HG03439 (cell line): ENCODE measurements around the gene SYNPR.
"Not testable (repeated sequence)": the region's sequence is repeated elsewhere in the genome, so short reads cannot be mapped to it uniquely, and the experiment has no call there.

Experiments used
- ATAC-seq: cut with Tn5 transposase; IDR thresholded peaks from one replicate; pipeline ENCODE4 v1.9.1; 2021; ENCODE audit warnings: mild to moderate bottlenecking, moderate library complexity; ENCODE audit not compliant: unreplicated experiment

The SYNPR gene

DNA sequence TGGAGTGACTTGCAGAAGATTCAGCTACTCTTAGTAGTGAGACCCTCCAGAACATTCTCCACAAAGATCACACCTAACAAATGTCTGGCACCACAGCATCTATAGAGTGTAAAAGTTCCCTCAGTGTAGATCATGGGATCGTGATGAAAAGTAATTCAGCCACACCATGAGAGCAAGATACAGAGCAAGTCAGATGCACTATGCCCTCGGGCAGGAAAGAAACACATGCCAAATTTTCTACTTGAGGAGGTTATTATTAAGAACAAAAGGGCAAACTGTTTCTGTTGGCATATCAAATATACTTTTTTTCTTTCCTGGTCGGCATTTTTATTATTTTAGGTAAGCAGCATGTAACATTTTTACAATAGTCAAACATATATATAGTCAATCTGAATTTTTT, 329.6 kb downstream of the SYNPR start:
- no peak for ATAC-seq

DNA sequence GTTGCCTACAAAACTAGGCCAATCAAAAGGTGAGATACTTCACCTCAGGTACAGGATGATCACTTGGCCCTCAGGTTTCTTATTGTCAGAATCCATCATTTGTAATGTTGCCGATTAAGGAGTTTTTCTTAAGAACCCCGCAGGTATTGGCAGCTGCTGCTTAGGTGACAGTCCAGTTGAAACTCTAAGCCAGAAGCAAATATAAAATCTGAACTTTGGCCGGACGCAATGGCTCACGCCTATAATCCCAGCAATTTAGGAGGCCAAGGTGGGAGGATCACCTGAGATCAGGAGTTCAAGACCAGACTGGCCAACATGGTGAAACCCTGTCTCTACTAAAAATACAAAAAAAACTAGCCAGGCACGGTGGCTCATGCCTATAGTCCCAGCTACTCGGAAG, 331.3 kb downstream of the SYNPR start:
- no peak for ATAC-seq

DNA sequence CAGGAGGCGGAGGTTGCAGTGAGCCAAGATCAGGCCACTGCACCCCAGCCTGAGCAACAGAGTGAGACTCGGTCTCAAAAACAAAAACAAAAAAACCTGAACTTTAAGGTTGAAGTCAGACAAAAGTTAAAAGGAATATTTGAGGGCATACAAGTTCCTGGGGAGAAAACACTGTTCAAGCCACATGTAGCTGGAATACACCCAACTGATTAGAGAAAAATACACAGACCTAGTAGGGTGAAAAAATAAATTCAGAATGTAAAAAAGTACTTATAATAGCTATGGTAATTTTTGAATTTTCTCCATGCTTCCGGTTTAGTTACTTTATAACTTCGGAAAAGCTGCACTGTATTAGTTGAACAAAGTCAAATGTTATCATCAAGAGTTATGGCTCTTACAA, 331.7 kb downstream of the SYNPR start:
- ATAC-seq = no peak

DNA sequence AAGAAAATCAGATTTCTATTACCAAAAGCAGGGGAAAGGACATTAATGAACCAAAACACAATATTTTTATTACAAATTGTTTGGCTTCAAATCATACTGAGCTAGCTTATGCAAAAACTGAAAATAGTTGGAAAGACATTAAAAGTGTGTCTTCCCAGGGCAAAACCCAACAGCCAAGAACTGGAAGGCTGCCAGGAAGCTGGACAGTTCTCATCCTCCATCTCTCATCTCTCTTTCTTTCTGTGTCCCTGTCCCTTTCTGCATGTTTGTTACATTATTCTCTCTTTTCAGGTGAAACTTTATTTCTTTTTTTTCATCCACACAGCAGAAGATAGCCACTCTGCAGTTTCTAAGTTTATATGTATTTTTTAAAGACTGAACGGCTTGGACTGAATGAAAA, 333.3 kb downstream of the SYNPR start:
- ATAC-seq = no peak

DNA sequence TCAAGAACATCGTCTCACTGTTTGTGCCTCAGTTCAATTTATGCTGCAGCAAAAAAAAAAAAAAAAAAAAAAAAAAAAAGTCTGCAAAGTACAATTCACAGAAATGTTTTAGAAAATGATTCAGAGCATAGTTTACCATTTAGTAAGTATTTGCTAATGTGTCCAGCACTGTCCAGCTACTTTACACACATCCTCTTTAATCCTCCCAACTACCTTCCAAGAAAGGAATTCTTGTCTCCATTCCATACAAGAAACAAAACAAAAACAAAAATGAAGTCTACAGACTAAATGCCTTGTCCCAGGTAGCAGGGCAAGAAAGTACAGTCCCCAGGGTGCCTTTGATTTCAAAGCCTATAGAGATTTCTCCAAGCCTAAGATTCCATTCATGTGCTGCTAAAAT, 335.5 kb downstream of the SYNPR start:
- ATAC-seq = no peak

DNA sequence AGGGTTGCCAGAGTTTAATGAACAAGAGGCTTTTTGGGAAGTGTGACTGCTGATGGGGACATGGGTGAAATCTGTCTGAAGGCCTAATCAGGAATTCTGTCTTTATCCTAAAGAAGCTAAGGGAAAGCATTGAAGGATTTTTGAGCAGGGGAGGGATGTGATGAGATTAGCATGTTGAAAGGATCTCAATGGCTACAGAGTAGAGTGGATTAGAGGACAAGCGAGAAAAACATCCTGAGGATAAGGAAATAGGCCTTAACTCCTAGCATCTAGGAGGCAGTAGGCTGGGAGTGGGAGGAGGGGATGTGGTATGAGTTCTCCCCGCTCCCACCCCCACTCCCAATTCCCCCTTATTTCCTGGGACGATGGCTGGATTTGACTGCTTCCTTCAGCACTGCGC, 339.3 kb downstream of the SYNPR start:
- no peak for ATAC-seq

DNA sequence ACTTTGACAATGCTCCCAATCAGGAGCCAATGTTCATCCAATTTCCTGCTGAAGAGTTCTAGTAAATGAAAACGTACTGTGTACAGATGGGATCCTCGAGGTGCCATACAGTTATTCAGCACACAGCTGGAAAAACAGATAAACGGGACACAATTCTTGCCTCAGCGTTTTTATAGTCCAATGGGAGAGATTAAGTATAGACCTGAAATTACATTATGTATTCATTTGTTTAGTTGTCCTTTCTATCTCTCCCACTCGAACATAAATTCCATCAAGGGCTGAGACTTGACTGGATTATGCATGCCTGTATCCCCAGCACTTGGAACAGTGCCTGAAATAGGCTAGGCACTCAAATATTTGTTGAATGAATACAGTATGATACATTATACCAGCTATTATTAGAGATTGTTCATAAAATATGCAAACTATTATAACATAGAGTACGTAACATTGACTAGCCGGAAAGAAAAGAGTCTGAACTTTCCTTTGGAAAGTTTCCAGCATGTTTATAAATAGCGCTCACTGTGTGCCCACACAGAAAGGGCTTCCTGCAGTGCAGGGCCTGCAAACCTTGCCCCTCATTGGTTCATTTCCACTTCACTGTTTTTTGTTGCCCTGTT, 346.9 kb downstream of the SYNPR start:
- ATAC-seq = no peak

DNA sequence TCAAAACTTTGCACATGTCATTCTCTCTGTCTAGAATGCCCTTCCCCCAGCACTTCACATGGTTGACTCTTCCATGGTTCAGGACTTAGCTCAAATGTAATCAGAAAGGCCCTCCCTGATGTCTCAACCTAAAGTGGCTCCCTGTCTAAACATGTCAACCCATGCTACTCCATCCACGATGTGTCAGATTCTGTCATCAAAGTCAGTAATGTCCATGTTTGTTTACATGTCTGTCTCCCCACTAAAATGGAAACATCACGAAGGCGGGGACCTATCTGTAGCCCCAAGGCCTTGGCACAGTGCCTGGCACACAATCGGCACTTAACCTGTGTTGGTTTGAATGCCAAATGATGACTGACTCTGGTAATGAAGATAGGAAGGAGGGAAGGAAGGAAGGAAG, 353.6 kb downstream of the SYNPR start:
- no peak for ATAC-seq

DNA sequence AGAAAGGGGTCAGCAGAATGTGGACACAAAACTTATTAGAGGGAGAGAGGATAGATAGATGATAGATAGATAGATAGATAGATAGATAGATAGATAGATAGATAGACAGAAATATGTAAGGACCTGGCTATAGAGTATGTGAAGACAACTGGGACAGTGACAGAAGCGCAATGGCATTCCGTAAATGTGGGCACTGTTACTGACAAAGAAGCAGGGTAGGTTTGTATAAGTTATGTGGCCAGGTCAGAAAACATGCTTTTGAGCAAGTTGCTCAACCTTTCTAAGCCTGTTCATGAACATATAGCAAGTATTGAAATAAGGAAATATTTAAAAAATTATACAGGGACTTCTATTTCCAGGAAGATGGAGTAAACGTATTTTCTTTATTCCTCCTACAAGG, 357.1 kb downstream of the SYNPR start:
- ATAC-seq = no peak

DNA sequence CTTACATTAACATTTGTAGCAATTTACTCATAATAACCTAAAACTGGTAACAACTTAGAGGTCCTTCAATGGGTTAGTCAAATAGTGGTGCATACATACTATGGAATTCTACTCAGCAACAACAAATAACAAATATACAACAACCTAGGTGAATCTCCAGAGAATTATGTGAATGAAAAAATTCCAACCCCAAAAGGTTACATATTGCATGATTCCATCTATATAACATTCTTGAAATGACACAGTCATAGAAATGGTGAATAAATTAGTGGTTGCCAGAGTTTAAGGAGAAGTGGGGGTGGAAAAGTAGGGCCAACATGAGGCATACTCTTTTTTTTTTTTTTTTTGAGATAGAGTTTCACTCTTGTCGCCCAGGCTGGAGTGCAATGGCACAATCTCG, 361.7 kb downstream of the SYNPR start:
- ATAC-seq = no peak

DNA sequence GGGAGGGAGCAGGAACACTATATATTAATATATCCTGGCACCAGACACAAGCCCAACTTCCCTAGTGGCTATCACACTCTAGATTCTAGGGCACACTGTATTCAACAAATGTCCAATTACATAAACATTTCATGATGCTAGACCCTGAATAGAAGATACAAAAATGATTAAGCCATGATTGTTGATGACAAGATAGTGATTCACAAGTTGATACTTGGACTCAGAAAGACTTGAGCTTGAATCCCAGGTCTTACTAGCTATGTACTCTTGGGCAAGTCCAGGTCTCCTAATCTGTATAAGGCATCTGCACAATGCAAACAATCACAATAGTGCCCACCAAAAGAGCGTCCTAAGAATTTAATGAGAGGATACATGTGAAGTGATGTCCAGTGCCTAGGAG, 364.4 kb downstream of the SYNPR start:
- ATAC-seq = no peak

DNA sequence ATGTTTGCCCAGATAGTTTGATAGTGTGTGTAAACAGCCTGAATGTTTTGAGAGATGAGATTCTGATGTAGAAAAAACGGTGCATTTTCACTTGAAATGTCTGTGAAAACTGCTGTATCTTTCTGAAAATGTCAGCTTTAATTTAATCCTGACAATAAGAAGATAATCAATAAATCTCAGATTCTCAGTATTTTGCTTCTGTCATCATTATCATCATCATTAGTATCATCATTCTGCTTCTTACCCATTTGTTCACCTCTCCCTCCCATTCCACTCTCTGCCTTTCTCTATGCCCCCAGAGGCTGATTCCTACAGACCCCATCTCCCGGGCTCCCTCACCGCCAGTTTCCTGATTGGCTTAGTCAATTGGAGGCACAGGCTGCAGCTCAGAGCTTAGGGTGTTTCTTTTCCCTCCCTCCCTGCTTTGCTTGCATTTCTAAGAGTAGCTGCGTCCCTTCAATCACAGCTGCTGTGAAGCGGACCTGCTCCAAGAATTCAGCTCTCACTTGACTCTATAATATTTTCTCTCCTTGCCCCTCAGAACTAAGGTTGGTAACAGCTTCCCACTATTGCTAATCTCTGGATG, 366.2 kb downstream of the SYNPR start:
- ATAC-seq = no peak

DNA sequence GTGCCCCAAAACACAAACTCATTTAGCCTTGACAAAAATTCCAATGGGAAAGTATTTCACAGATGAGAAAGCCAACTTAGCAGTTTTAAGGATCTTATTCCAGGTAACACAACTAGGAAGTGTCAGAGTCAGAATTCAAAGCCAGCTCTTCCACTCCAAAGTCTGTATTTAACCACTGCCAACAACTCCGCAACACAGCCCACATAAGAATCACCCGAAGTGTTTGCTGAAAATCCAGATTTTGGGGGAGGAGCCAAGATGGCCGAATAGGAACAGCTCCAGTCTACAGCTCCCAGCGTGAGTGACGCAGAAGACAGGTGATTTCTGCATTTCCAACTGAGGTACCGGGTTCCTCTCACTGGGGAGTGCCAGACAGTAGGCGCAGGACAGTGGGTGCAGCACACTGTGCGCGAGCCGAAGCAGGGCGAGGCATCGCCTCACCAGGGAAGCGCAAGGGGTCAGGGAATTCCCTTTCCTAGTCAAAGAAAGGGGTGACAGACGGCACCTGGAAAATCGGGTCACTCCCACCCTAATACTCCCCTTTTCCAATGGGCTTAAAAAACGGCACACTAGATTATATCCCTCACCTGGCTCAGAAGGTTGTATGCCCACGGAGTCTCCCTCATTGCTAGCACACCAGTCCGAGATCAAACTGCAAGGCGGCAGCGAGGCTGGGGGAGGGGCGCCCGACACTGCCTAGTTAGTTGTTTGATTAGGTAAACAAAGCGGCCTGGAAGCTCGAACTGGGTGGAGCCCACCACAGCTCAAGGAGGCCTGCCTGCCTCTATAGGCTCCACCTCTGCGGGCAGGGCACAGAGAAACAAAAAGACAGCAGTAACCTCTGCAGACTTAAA, 367.0 kb downstream of the SYNPR start:
- not testable (repeated sequence) for ATAC-seq

DNA sequence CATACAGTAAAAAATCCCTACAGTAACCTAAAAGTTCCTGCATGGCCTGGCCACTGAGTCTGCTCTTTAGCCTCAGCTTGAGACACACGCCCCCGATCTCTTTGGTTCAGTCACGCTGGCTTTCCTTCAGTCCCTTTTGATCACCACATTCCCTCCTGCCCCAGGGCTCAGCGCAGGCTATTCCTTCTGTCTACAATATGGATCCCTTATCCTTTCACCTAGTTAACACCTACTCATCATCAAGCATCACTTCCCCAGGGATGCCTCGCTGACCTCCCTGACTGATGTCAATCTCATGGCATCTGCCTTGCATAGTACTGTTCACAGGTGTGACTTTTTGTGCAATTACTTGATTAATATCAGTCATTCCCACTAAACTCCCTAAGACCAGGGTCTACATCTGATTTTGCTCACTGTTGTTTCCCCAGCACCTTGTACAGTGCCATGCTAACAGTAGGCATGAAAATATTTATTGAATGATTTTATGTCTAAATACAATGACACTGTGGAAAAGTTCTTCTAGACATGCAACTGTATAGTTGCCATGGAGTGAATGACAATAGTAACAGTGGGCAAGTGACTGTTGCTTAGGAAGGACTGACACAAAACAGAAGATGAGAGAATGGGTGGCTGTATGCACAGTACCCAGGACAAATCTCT, 374.1 kb downstream of the SYNPR start, which contains the start of gene SNTN:
TSS of gene SNTN (plus strand) at position 610 of the 660 bp plus-strand sequence. CDS start at position 623, 13 bp downstream.
- no peak for ATAC-seq

DNA sequence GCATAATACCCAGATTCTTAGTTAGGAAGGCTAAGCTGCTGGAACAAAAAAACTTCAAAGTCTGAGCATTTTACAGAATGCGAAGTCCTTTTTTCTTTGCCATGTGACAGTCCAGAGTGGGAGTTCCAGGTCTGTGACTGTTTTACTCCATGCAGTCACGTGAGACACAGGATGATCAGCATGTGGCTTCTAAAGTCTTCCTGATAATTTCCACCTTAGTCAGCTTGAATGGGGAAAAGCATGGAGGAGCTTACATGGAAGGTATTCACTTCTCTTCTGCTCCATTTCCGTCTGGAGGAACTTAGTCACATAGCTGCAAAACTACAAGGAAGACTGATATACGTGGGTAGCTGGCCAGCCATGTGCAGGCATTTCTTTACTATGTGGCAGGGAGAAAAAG, 376.1 kb downstream of the SYNPR start:
- no peak for ATAC-seq

DNA sequence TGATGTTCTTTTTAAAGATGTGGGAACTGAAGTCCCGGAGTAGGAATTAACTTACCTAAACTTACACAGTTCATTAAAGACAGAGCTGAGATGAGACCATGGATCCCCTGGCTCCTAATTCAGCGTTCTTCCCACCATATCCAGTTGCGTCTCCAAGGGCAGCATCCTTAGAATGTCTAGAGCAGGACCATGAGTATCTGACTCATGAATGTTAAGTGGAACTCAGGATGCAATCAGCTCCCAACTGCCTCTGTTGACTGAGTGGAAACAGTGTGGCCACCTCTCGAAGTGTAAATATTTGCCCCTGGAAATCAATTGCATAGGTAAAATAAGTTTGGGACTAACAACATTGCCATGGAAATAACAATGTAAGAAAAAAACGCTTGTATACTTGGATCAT, 376.8 kb downstream of the SYNPR start:
- ATAC-seq = no peak

DNA sequence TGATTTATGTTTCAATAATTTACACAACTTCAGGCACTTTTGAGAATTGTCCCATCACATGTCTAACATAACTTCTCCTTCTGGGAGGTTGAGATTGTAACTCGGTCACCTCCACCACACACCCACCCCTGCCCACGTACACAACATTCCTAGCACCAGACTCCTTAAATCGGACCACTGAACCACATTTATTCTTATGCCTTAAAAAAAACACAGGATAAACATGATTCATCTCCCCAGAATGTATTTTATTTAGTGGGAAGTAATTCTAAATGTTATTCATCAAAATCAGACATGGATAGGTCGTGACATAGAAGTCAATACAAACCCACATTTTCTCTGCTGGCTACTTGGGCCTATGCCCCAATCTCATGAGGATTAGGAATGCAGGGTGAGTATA, 377.4 kb downstream of the SYNPR start:
- ATAC-seq = no peak

DNA sequence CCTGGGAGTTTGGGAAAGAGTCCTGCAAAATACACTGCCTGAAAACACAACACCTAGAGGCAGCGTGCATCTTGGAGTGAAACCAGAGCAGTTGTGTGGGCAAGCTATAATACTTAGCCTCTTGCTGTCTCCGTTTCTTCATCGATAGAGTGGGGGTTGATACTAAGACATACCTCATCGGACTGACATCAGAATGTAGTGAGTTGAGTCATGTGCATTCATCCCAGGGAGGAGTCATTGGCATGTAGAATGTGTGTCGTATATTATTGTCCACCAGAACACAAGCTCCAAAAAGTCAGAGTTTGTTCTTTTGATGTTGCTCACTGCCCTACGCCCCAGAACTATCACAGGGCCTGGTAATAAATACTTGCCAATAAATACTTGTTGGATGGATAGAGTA, 378.7 kb downstream of the SYNPR start:
- ATAC-seq = no peak

DNA sequence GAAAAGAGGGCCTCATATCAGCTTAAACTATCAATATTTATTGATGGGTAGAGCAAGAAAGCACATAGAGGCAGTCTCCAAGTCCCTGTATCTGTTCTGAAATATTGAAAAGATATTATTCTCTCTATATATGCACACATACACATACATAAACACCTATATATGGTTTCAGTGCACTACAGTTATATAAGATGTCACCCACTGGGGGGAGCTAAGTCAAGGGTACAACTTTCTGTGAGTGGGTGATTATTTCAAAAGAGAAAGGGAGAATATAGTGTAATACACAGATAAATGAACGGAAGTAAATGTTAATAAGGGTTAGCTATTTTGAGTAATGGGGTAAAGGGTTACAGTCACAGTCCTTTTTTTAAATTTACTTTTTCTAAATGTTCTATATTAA, 383.1 kb downstream of the SYNPR start:
- ATAC-seq = no peak

DNA sequence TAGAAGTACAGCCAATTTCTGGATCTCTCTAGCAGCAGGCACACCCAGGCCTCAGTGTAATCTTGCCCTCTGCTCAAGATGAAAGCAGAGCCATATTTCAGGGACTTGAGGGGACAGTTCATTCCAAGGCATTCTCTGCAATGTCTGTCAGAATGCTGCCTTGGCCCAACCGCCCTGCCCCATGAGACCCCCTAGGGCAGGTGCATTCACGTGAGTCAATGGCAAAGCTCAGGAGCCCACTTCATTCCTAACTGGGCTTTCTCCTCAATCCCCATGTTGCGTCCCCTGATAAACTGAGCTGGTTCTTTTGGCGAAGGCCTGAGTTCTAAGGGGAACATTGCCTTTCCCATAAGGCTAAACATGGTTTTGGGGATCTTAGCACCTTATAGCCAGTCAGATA, 383.9 kb downstream of the SYNPR start:
- no peak for ATAC-seq

DNA sequence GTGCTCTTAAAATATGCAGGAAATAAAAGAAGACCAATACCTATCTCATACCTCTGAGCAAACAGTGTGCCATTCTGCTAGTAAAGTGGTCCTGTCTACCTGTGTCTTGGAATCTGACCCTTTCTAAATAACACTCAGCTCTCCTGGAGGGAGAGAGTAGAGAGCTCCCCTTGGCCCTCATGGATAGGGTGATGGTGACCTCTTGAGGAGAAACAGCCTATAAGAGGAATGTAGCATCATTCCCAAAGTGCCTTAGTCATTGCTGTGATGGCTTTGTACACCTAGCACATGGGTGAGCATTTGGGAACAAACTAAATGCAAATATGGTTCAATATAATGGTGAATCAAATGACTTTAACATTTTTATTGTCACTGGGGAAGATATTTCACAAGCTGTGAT, 384.4 kb downstream of the SYNPR start:
- ATAC-seq = no peak
